HCT116 (cell line): Measurements from ENCODE around the gene EHD1. TPM values are rescaled to one million over a fixed set of nuclear protein-coding genes. Genes with fewer than 3 reads are reported as not detected.

ENCODE experiments used
- ATAC-seq: fragments of 200-7000 bp; cut with Tn5 transposase; 2 replicates; pipeline ENCODE4 v1.9.1; 2020; ENCODE audit warnings: mild to moderate bottlenecking, moderate library complexity
- BruUV-seq: library from RNA; stranded (reverse); fragments of 400-500 nt; replicated peaks from 2 replicates; lab custom pipeline; 2021; lab: Mats Ljungman, UMichigan
- CTCF ChIA-PET: fragments of 300-600 bp; sonication (Branson Sonifier 250); formaldehyde crosslinking; loops from one replicate; lab custom pipeline; 2021; ENCODE audit warnings: antibody characterized with exemption; lab: Charles Lee
- POLR2A ChIA-PET: fragments of 300-600, 350-600 bp; sonication (Branson Sonifier 250); formaldehyde crosslinking; loops from one replicate; lab custom pipeline; 2021; ENCODE audit warnings: antibody characterized with exemption; lab: Charles Lee
- RAD21 ChIA-PET, 2 experiments: fragments of 300-600 bp; sonication (Branson Sonifier 250); formaldehyde crosslinking; loops; one replicate each; lab custom pipeline; 2023; ENCODE audit warnings: low total read pairs in 2 of 2; ENCODE audit not compliant: uncharacterized antibody in 2 of 2, unreplicated experiment in 2 of 2, low non-redundant PET in 1 of 2; lab: Charles Lee
- DNase-seq: peaks from one replicate; pipeline ENCODE4 v3.0.0-alpha.2; 2010; ENCODE audit warnings: low read depth, low spot score
- H2AFZ ChIP-seq: fragments of 200-600 bp; shearing (Covaris generic), sonication (generic); 2 replicates; pipeline ENCODE4 v1.6.1; 2017; ENCODE audit warnings: low read depth, mixed run types, mixed read lengths, antibody characterized with exemption, low read length; ENCODE audit not compliant: poor library complexity, severe bottlenecking
- H3K27ac ChIP-seq: 2 replicates; pipeline ENCODE4 v1.5.1; 2012; ENCODE audit warnings: low read depth, low read length
- H3K27me3 ChIP-seq: fragments of 200-600 bp; sonication (generic); 2 replicates; pipeline ENCODE4 v1.6.1; 2016; ENCODE audit warnings: mixed run types, low read length, mixed read lengths; ENCODE audit not compliant: insufficient read depth
- H3K36me3 ChIP-seq, 2 experiments: fragments of 200-500 bp in 1 of 2; fragments of 200-600 bp in 1 of 2; sonication (Bioruptor generic) in 1 of 2; sonication (generic) in 1 of 2; 2 replicates each; pipeline versions ENCODE4 v1.5.1 to v1.6.1; 2014 to 2016; ENCODE audit warnings: low read length in 2 of 2, inconsistent platforms in 1 of 2, mixed read lengths in 1 of 2, mixed run types in 1 of 2; ENCODE audit not compliant: insufficient read depth in 2 of 2, control insufficient read depth in 1 of 2
- H3K4me1 ChIP-seq, 2 experiments: fragments of 200-600 bp in 1 of 2; sonication (generic) in 1 of 2; 2 replicates each; pipeline versions ENCODE4 v1.5.1 to v1.6.1; 2012 to 2017; ENCODE audit warnings: low read length in 2 of 2, inconsistent platforms in 1 of 2, mild to moderate bottlenecking in 1 of 2, mixed read lengths in 1 of 2, mixed run types in 1 of 2, moderate library complexity in 1 of 2; ENCODE audit not compliant: insufficient read depth in 2 of 2, control insufficient read depth in 1 of 2
- H3K4me2 ChIP-seq: fragments of 200-600 bp; sonication (generic); 2 replicates; pipeline ENCODE4 v1.6.1; 2017; ENCODE audit warnings: mixed run types, low read length, mixed read lengths
- H3K4me3 ChIP-seq, 2 experiments: fragments of 200-600 bp in 1 of 2; sonication (generic) in 1 of 2; replicated peaks in 1 of 2; 2 replicates each; pipeline ENCODE4 v1.5.1; 2011 to 2016; ENCODE audit warnings: low read length in 2 of 2, control low read depth in 1 of 2, low read depth in 1 of 2, mild to moderate bottlenecking in 1 of 2, mixed read lengths in 1 of 2, mixed run types in 1 of 2
- H3K79me2 ChIP-seq: fragments of 200-600 bp; sonication (generic); 2 replicates; pipeline ENCODE4 v1.6.1; 2017; ENCODE audit warnings: mild to moderate bottlenecking, mixed run types, low read length, moderate library complexity, mixed read lengths; ENCODE audit not compliant: insufficient read depth
- H3K9ac ChIP-seq: fragments of 200-600 bp; sonication (generic); 2 replicates; pipeline ENCODE4 v1.6.1; 2016; ENCODE audit warnings: low read length, mixed read lengths
- H3K9me2 ChIP-seq: fragments of 200-600 bp; sonication (generic), shearing (Covaris generic); 2 replicates; pipeline ENCODE4 v1.6.1; 2017; ENCODE audit warnings: mixed run types, mild to moderate bottlenecking, moderate library complexity; ENCODE audit not compliant: insufficient read depth
- H3K9me3 ChIP-seq, 2 experiments: fragments of 200-500 bp in 1 of 2; fragments of 200-600 bp in 1 of 2; sonication (Bioruptor generic) in 1 of 2; sonication (generic) in 1 of 2; 2 replicates each; pipeline ENCODE4 v1.6.1; 2014 to 2017; ENCODE audit warnings: low read length in 2 of 2, mixed read lengths in 2 of 2, inconsistent platforms in 1 of 2, low read depth in 1 of 2, mild to moderate bottlenecking in 1 of 2, mixed run types in 1 of 2, moderate library complexity in 1 of 2; ENCODE audit not compliant: control insufficient read depth in 1 of 2, insufficient read depth in 1 of 2
- H4K20me1 ChIP-seq: fragments of 200-600 bp; sonication (generic), shearing (Covaris generic); 2 replicates; pipeline ENCODE4 v1.6.1; 2017; ENCODE audit warnings: mixed run types, mild to moderate bottlenecking, moderate library complexity; ENCODE audit not compliant: insufficient read depth
- CBX3 ChIP-seq: IDR thresholded peaks from 2 replicates; pipeline ENCODE4 v1.6.1; 2012; ENCODE audit warnings: low read depth
- ELF1 ChIP-seq: IDR thresholded peaks from 2 replicates; pipeline ENCODE4 v1.6.1; 2012; ENCODE audit warnings: low read depth, borderline replicate concordance
- FOSL1 ChIP-seq: IDR thresholded peaks from 2 replicates; pipeline ENCODE4 v1.6.1; 2012; ENCODE audit warnings: low read depth
- RAD21 ChIP-seq: IDR thresholded peaks from 2 replicates; pipeline ENCODE4 v1.6.1; 2012; ENCODE audit warnings: low read depth, mild to moderate bottlenecking
- TCF7L2 ChIP-seq: IDR thresholded peaks from 2 replicates; pipeline ENCODE4 v1.7.0; 2011; ENCODE audit warnings: borderline replicate concordance, inconsistent platforms; ENCODE audit not compliant: insufficient read depth, insufficient read length; ENCODE audit errors: extremely low read depth
- ZNF274 ChIP-seq: fragments of 200-500 bp; sonication (Bioruptor generic); IDR thresholded peaks from 2 replicates; pipeline ENCODE4 v1.6.1; 2014; ENCODE audit warnings: mild to moderate bottlenecking, low read depth, low read length, inconsistent platforms
- intact Hi-C: fragments of 100-400 bp; cut with micrococcal nuclease; formaldehyde crosslinking; loops from 2 replicates; pipeline ENCODE4 v1.10.0; 2022
- total RNA-seq: library from RNA; stranded (reverse); gene quantifications from one replicate; pipeline ENCODE4 v1.2.1, GENCODE V29; 2021; ENCODE audit not compliant: unreplicated experiment

EHD1 gene
- total RNA-seq, 1 experiment from 2014 or later = 48.1 TPM

DNA sequence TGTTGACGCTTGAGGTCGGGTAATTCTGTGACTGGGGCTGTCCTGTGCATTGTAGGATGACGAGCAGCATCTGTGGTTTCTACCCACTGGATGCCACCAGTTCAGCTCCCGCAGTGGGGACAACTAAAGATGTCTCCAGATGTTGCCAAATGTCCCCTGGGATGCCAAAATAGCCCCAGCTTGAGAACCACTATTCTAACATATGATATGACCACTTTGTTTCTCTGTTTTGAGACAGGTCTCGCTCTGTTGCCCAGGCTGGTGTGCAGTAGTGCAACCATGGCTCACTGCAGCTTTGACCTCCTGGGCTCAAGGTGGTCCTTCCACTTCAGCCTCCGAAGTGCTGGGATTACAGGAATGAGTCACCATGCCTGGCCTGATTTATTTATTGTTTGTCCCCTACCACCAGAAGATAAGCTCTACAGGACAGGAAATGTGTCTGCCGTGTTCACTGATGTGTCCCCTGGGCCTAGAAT, 63.7 kb downstream of the EHD1 start:
- Histone ChIP-seq H3K4me3 (no peak overlapping the region), H3K9ac (no peak overlapping the region), H3K4me1 (peaks cover 0 to 13% of the 10 kb centered on the region in 2 experiments; a peak in 2 of 4 replicates), H3K36me3 (no peaks in the 10 kb centered on the region), H3K27me3 (no peaks in the 10 kb centered on the region), H4K20me1 (no peaks in the 10 kb centered on the region), H3K79me2 (no peaks in the 10 kb centered on the region; the same call in 1 of the 2 replicates), H3K27ac (no peak overlapping the region), H3K4me2 (no peak overlapping the region), H3K9me3 (no peaks in the 10 kb centered on the region), H2AFZ (no peak overlapping the region), H3K9me2 (no peaks in the 10 kb centered on the region)
- no TSS peak for BruUV-seq
- CTCF ChIA-PET = no interaction called here
- POLR2A ChIA-PET = interaction anchor here (1.1 kb wide), 1 partner anchor 11 kb away, joined by 3 read pairs; no protein-coding TSS in a partner anchor
- intact Hi-C loops = no loop called here
- ATAC-seq (no peak), DNase-seq (no peak)
- RAD21 ChIA-PET = no interaction called here
- TF ChIP-seq ZNF274 (no peak), CBX3 (no peak)

DNA sequence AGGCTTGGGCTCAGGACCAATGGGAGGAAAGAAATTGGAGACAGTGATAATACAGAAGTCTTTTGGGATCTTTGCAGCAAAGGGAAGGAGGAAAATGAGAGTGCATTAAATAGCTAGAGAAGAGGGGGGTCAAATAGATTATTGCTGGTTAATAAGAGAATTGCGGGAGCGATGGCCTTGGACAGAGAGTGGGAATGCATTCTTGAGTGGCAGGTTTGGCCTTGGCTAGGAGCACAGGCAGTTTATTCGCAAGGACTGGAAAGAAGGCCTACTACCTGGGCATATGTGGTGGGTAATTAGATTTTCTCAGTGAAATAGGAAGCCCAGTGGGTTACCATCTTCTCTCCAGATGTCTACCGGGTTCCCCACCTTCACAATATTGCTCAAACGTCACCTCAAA, 64.6 kb downstream of the EHD1 start:
- Histone ChIP-seq H3K9ac (no peak overlapping the region), H3K36me3 (no peaks in the 10 kb centered on the region), H3K9me3 (no peaks in the 10 kb centered on the region), H2AFZ (no peak overlapping the region), H3K4me1 (peaks cover 7 to 20% of the 10 kb centered on the region in 2 experiments), H3K27me3 (no peaks in the 10 kb centered on the region), H3K27ac (no peak overlapping the region), H3K4me3 (no peak overlapping the region), H4K20me1 (no peaks in the 10 kb centered on the region), H3K9me2 (no peaks in the 10 kb centered on the region), H3K79me2 (peaks cover 9% of the 10 kb centered on the region; the same call in 1 of the 2 replicates), H3K4me2 (no peak overlapping the region)
- ChIA-PET CTCF (interaction anchor here (0.8 kb wide), 1 partner anchor 30 kb away, joined by 3 read pairs; the partner anchor contains the start of gene CDC42BPG), RAD21 (no interaction called here), POLR2A (no interaction called here)
- TF ChIP-seq ELF1 = no peak
- TF ChIP-seq CBX3 = no peak
- no peak for TF ChIP-seq RAD21
- no peak for TF ChIP-seq FOSL1
- no peak for TF ChIP-seq TCF7L2
- intact Hi-C loops = no loop called here
- ATAC-seq (no peak), DNase-seq (no peak)
- no TSS peak for BruUV-seq
